SW 1271 (cell line): ENCODE data around the gene SAT1.

Experiments
- DNase-seq, 2 experiments: peaks; one replicate each; lab custom pipeline; 2025; lab: John Stamatoyannopoulos, UW

SAT1 gene

GRCh38 chrX:23810279-23810678, 27.3 kb downstream of the SAT1 start:
- no peak for DNase-seq

- no peak for DNase-seq
These were observed 28.2 kb downstream of the SAT1 start for GRCh38 chrX:23811108-23811651.

GRCh38 chrX:23811656-23812055, 28.7 kb downstream of the SAT1 start:
- no peak for DNase-seq

GRCh38 chrX:23813808-23814207, 30.8 kb downstream of the SAT1 start:
- no peak for DNase-seq

- DNase-seq: no peak
These were observed 32.4 kb downstream of the SAT1 start for GRCh38 chrX:23815376-23815775.

GRCh38 chrX:23816179-23816578, 33.2 kb downstream of the SAT1 start:
- DNase-seq: no peak

GRCh38 chrX:23817979-23818336, 35.0 kb downstream of the SAT1 start:
- no peak for DNase-seq

- no peak for DNase-seq
These were observed 36.6 kb downstream of the SAT1 start for GRCh38 chrX:23819385-23820234.

GRCh38 chrX:23820235-23820782, 37.3 kb downstream of the SAT1 start:
- DNase-seq: no peak

GRCh38 chrX:23821847-23822246, 38.9 kb downstream of the SAT1 start:
- DNase-seq: no peak

- no peak for DNase-seq
These were observed 39.4 kb downstream of the SAT1 start for GRCh38 chrX:23822397-23822796.

- DNase-seq: no peak
These were observed 39.9 kb downstream of the SAT1 start for GRCh38 chrX:23822841-23823240.

GRCh38 chrX:23825675-23826074, 42.7 kb downstream of the SAT1 start:
- DNase-seq: no peak

GRCh38 chrX:23826216-23826615, 43.2 kb downstream of the SAT1 start:
- no peak for DNase-seq

- DNase-seq: no peak
These were observed 43.7 kb downstream of the SAT1 start for GRCh38 chrX:23826653-23827052.

GRCh38 chrX:23828881-23829280, 45.9 kb downstream of the SAT1 start:
- no peak for DNase-seq

- DNase-seq: no peak
These were observed 49.7 kb downstream of the SAT1 start for GRCh38 chrX:23832721-23833120.
